Germinal center (tissue), 1 donor: Measurements from ENCODE around the gene CLEC9A.
"Not testable (repeated sequence)": the region's sequence is repeated elsewhere in the genome, so short reads cannot be mapped to it uniquely, and the experiment has no call there.

ENCODE experiments used
- DNase-seq: peaks from one replicate; pipeline ENCODE4 v3.0.0; 2012; ENCODE audit warnings: mixed read lengths, low spot score

CLEC9A gene

DNA sequence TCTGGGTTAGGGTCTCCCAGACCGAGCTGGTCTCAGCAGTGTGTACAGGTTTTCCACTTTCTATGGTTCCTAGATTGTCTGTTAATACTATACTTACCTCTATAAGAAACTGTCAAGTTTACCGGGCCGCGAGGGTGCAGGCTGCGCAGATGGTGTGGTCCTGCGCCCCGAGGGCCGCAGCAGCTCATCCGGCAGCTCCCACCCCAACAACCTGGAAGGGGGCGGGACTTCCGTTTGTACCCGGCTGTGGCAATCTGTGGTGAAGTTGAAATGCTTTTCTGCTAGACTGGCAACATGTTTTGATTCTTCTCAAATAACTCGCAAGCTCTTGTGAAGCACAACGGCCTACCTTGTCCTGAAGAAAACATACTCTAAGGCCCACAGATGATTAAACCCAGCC is at the start of gene CLEC9A:
CLEC9A (plus strand) TSS at position 237 of the 400 bp plus-strand sequence. CDS start 22,006 bp downstream, outside the sequence.
- no peak for DNase-seq

DNA sequence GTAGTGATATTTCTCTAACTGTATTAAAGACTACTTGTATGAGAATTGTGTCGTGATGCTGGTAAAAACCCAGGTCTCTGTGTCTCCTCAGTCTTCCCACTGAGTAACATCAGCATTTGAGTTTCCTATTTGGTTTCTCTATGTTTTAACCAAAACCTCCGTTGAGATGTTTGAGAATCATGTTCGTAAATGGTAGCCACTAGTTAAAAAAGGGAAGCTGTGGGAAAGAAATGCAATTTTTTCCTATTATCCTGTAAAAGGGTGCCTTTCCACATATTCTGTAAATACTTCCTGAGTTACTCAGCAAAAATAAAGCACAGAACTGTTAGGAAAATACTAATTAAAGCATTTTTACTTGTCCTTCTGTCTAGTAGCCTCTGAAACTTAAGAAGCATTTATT is 38.6 kb upstream of the CLEC9A start:
- DNase-seq: no peak

DNA sequence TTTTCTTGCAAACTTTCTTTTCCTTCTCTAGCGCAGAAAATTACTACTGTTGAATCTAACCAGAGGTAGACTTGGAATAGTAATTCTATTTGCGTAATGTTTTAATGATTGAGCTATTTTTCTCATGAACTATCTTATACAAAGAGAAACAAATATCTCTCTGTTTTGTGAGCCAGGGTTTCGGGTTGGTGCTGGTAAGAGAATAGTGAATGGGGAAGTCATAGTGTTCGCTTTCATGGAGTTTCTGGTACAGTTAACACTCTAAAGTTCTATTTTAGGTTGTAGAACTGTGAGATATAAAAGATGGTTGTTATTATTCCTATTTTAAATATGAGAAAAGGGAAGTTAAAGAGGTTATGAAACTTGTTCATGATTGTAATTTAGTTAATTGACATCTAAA is 38.2 kb upstream of the CLEC9A start:
- DNase-seq: peak; percentile 4

DNA sequence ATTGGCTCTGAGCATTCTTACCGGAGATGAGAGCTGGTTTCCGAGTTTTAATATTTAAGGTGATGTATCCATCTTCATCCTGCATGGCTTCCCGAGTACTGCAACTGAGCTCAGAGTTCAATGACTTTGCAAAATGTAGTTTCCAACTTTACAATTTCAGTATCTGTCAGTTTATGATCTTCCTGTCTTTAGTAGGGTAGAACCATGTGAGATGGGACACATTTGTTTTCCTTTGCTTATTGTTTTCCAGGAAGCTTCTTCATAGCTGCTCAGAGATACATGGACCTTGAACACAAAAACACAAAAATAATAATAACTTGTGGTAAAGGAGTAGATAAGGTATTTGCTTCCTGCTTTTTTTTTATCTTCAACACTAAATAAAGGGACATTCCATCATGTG is 31.5 kb upstream of the CLEC9A start, which contains the start of gene CLEC1B:
CLEC1B (minus strand) TSS at position 106 of the 400 bp plus-strand sequence; CDS start at position 85, 21 bp downstream.
- no peak for DNase-seq

DNA sequence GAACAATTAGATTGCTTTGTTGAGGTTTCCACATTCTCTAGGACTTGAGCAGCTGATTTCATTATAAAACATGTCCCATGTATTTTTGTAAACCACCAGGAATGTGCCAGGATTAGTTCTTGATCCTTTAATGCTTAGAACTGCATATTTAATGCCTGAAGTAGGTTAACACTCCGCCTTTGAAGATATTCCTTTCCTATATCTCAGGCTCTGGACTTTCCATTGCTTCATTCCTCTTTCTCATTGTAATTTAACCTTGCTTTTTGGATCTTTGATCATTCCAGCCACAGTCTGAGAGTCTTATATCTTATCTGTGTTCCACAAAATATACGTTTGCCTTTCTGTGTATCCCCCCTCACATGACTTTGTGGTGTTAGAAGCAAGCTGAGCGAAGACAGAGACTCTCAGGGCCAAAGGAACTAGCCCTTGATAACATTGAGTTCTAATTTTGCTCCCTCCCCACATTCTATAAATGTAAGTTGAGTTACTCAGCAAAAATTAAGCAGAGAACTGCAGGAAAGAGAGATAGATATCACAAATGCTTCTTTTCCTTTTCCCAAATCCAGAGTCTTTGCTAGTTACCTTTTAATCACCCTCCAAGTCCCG is 29.2 kb upstream of the CLEC9A start:
- no peak for DNase-seq

DNA sequence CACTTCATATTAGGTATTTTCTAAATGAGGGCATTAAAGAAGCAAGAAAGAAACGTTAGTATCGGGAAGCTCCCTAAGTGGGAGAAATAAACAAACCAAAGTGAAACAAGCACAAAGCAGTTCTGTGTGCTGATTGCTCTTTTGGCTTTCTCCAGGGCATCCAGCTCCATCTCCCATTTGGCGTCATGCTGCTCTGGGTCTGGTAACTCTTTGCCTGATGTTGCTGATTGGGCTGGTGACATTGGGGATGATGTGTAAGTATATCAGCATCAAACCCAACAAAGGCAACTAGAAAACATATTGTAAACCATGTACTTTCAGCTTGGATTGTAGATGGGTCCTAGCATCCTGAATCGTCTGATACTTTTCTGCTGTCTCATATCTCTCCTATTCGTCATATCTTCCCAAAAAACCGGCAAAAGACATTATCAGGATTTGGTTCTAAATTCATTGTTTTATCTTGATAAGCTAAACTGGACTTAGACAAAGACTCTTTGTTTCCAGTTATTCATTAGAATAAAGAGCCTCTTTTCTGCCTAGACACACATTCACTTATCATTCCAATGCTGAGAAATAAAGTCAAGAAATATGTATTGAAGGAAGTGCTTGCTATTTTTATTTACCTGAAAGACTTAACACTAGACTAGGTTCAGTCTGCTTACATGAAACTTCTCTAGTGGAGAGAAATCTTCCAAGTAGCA is 17.7 kb upstream of the CLEC9A start:
- DNase-seq: no peak

DNA sequence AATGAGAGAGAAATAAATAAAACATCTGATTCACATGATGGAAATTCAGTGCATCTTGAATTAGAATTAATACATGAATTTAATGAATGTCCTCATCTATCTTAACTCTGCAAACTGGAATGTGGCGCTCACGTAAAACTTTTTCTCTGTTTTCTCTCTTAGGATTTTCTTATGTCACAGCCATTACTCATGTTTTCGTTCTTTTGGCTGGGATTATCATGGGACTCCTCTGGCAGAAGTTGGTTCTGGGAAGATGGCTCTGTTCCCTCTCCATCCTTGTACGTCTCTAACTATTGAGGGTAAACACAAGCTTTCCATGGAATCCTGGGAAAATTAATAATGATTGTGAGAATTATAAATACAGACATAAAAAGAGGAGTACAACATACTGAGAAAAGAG is 15.0 kb upstream of the CLEC9A start:
- DNase-seq: no peak

DNA sequence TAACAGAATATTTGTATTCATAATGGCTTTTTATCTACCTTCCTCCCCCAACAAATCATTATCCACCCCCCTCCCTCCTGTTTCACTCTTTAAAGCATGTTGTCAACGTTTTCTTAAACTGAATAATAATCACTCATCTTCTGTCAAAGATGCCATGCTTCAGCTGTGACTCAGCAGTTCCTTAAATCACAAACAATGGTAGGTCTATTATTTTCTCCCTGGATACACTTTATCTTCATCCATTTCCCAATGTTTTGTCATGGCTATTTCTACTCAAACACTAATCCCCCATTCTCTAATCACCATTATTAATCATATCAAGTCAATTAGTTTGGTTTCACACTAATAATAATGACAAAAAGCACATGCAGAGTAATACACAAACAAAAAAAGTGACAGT is 13.6 kb upstream of the CLEC9A start:
- no peak for DNase-seq

DNA sequence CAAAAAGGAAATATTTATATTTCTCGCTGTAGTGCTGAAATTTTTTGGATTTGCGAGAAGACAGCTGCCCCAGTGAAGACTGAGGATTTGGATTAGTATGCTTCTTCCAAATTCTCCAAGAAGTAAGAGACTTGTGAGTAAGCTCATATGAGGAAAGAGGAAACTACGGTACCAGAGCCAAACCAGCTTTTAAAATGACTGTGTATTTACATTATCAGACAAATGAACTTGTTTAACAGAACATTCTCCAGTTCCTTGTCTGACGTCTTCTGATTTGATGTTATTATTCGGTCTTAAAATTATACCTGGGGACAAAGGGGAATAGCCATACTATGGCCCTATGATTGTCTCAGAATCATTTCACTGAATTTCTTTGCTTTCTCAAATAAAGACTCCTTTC is 12.1 kb upstream of the CLEC9A start:
- no peak for DNase-seq

DNA sequence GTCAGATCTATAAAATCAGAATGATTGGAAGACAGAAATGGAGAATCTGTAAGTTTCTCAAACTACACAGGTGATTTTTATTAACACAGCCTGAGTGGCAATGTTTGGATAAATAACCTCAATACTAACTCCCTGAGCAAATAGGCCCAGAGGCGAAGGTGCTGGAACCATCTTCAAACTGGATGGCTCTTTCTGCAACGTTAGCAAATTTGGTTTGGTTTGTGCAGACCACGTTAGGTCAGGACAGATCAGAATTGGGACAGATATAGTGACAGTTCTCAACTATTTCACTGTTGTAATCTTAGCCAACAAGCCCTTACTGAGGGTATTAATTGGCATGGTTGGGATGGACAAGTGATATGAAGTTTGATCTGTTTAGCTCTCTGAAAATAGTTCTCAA is 9.1 kb upstream of the CLEC9A start:
- DNase-seq: no peak

DNA sequence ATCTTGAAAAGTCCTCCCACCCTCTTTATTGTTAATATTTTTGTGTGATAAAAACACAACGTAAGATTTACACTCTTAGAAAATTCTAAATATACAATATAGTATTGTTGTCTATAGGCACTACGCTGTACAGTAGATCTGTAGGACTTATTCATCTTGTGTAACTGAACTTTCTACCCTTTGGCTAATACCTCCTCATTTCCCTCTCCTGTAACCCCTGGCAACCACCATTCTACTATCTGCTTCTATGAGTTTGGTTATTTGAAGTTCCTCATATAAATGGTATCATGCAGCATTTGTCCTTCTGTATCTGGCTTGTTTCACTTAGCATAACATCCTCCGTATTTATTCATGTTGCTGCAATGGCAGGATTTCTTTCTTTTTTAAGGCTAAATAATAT is 5.2 kb upstream of the CLEC9A start:
- no peak for DNase-seq

DNA sequence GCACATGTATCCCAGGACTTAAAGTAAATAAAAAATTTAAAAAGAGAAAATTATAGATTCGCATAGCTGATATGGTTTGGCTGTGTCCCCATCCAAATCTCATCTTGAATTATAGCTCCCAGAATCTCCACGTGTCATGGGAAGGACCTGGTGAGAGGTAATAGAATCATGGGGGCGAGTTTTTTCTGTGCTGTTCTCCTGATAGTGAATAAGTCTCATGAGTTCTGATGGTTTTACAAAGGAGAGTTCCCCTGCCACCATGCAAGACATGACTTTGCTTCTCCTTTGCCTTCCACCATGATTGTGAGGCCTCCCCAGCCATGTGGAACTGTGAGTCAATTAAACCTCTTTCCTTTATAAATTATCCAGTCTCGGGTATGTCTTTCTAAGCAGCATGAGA is 3.8 kb upstream of the CLEC9A start:
- DNase-seq: not testable (repeated sequence)

DNA sequence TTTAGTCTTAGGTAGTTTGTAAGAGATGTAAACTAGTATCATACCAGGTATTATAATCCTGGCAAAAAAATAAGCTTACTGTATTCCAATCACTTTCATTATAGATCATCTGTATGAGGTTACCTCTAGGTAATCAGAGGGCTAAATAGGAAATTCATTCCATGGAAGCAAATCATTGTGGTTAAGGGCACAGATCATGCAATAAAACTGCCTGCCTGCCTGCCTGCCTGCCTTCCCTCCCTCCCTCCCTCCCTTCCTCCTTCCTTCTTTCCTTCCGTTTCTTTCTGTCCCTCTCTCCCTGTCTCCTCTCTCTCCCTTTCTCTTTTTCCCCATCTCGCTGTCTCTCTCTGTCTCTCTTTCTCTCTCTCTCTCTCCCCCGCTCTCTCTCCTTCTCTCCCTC is 3.2 kb upstream of the CLEC9A start:
- DNase-seq: no peak

DNA sequence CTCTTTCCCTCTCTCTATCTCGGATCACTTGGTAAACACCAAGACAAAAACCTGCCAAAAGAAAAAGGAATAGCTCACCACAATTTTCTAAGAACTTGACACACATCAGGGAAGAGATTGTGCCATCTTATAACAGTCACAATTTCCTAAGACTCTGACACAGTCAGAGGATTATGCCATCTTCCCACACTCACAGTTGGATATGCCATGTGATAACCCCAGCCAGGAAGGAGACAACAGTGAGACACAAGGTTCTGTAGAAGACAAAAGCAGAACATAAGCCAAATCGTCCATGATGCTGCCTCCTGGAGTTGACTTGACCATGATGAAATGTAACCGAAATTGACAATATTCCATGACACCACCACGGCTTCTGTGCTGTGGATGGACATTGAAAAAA is 2.8 kb upstream of the CLEC9A start:
- DNase-seq: no peak

DNA sequence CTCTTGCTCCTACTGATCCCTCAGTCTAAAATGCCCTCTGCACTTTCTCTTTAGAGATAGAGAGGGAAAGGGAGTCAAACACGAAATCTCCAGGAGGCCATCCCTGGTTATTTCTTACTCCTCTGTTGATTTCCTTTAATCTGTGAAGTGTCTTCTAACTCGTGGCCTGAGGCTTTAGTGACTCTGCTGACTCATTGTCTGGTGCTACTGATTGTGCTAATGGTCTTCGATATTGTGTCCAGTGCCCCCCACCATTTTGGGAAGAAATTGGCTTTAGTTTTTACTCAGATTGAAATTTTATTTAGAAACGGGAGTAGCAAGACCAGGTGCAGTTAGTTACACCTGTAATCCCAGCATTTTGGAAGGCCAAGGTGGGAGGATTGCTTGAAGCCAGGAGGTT is 839 bp downstream of the CLEC9A start:
- DNase-seq: no peak

DNA sequence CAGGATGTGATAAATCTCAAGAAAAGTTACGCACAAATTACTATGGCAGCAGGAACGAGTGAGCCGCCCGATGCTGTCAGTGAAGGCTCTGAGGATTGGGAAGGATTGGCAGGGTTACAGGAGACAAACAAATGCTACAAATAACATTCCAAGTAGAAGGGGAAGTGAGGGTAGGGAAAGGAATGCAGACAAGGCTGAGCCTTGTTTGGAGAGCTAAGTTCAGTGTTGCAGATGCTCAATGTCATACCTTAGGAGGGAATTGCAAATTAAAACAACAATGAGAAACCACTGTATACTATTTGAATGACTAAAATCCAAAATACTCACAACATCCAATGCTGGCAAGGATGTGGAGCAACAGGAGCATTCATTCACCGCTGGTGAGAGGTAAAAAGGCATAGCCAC is 1.3 kb downstream of the CLEC9A start:
- DNase-seq: no peak

DNA sequence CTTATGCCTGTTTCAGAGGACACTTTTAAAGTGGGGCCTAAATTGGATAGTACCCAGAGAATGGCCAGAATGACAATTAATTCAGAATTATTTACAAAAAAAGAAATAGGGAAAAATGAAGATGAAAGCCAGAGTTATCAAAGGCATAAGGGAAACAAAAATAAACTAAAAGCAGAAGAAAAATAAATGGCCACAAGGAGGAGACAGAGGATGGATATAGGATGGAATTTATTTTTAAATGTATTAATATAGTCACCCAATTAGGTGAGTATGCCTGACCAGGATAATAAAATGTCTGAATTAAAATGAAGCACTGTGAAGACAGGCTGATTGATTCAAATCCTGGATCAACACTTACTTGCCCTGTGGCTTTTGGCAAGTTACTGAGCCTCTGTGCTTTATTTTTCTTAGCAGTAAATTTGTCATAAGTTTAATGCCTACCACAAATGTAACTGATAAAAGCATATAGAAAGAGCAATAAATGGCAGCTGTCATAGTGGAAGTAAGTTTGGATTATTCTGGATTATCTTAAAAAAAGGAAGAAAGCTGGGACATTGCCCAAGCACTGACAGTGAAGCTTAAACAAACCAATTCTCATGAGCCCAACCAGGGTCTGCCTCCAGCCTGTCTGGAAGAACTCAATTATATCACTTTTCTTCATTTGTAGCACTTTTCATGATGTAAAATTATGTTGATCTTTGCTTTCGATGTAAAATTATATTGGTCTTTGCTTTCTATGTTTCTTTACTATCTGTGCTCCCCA is 3.5 kb downstream of the CLEC9A start:
- no peak for DNase-seq

DNA sequence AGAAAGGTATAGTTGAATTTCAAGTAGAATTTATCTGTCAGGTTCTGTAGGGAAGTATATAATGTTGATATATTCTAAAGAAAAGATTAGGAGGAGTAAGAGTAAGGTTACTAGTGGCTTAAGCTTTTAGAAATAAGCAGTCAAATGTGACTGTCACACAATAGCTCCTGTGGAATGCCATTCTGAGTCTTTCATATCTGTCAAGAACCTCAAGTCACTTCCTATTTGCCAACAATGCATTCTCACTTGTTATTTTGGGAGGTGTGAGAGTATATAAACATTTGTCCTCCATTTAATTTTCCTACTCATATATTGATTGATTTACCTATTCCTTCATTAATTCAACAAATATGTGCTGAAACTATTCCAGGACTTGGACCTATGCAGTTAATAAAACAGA is 11.7 kb downstream of the CLEC9A start:
- DNase-seq: no peak

DNA sequence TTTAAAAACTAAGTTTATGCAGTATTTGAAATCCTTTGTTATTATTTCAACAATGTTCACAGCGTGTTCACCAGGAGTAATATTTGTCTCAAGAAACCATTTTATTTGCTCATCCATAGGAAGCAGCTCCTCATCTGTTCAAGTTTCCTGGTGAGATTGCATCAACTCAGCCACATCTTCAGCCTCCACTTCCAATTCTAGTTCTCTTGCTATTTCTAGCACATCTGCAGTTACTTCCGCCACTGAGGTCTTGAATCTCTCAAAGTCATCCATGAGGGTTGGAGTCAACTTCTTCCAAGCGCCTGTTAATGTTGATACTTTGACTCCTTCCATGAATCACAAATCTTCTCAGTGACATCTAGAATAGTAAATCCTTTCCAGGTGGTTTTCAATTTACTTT is 18.0 kb downstream of the CLEC9A start:
- DNase-seq: no peak

DNA sequence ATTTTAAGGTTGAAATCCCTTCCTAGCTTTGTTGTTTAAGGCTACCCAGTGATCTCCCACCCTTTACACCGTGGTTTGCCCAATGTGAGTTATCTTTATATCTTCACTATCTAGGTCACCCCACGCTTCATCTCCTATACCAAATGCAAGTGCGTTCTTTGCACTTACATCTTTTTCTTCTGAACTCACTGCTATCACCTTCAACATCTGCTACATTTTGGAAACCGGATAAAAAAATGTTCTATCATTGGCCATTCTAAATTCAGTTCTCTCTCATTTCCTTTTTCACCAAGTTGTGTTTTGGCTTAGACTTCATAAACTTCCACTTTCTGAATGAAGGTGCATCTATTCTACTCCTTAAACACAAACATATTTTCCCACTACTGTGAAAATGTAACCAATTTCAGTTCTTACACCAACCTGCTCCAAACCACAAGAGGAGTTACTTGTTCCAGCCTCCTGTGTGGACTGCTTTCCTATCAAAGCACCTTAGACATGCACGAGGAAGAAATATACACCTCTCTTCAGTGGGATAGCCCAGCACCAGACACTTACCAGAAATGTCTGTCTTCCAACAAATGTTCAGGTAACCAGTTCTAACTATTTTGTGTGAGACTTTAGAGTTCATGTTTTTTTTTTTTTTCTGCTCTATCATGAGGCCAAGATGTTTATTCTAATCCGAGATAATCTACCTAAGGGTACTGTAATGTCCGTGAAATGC is 21.9 kb downstream of the CLEC9A start:
- DNase-seq: peak; percentile 14

DNA sequence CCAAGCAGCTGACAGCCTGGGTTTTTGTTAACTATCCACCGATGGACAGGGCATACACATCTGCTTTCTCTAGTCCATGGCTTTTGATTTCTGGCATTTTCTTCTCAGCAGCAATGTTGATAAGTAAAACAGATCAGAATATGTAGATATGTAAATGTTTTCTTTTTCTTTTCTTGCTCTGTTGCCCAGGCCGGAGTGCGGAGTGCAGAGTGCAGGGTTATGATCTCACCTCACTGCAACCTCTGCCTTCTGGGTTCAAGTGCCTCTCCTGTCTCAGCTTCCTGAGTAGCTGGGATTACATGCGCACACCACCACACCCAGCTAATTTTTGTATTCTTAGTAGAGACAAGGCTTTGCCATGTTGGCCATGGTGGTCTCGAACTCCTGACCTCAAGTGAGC is 27.9 kb downstream of the CLEC9A start:
- DNase-seq: no peak

DNA sequence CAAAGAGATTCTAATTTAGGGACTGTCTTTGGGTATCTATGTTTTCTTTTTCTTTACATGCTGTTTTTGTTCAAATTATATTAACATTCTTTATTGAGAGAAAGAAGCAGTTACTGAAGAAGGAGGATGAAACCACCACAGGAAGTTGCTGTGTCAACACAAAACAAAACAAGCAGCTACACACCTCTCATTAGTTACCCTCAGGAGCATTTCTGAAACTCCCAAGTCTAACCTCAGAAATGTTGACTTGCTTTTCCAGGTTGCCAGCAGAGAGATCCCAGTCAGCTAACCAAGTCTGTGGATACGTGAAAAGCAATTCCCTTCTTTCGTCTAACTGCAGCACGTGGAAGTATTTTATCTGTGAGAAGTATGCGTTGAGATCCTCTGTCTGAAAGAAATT is 34.8 kb downstream of the CLEC9A start:
- DNase-seq: no peak

DNA sequence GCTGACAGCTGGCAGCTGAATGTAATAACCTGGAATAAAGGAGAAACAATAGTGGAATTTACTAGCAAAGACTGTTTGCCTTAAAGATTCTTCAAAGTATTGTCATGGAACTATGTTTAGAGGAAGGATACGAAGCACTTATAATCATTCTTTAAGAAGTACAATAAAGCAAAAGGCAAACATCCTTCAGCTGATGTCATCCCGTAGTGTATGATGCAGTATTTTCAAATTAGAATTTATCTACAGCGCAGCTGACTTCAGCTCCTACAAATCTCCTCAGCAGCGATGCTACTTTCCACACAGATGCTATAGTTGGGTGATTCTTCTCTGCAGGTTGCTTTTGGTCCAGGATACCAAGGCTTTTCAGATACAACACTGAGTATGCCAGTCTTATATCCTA is 36.8 kb downstream of the CLEC9A start:
- DNase-seq: no peak
